Measurements from ENCODE around the gene DNHD1. TPM values are rescaled to one million over a fixed set of nuclear protein-coding genes. Genes with fewer than 3 reads are reported as not detected.

Gene DNHD1
- total RNA-seq, 2 donors from 2014 or later = 11.5 to 31.4 TPM

GRCh38 chr11:6468712-6469495 is 28.2 kb upstream of the DNHD1 start:
- H3K27me3 ChIP-seq (replicated peaks; ENCODE audit: insufficient read depth) = no peaks in the 10 kb centered on the region
- no peaks in the 10 kb centered on the region for H3K36me3 ChIP-seq
- 33% methylated on average over 6 of the region's 6 CpGs for WGBS
- peaks cover 7% of the 10 kb centered on the region for H3K4me1 ChIP-seq (replicated peaks)
- peak; percentile 42 for DNase-seq (ENCODE audit: low spot score)
- intact Hi-C loops (cut with DNase I) = no loop called here
- TF ChIP-seq CTCF (IDR thresholded peaks at IDR 0.05) (no peak), POLR2A (IDR thresholded peaks at IDR 0.05) (peak; percentile 23), POLR2AphosphoS5 (IDR thresholded peaks at IDR 0.05) (peak; percentile 32)
- H3K27ac ChIP-seq = no peak overlapping the region
- no peaks in the 10 kb centered on the region for H3K9me3 ChIP-seq
- H3K4me3 ChIP-seq = no peak overlapping the region

GRCh38 chr11:6469599-6469998 is 27.5 kb upstream of the DNHD1 start:
- no peak for TF ChIP-seq CTCF (IDR thresholded peaks at IDR 0.05)
- no peak for TF ChIP-seq POLR2AphosphoS5 (IDR thresholded peaks at IDR 0.05)
- H3K4me1 ChIP-seq (replicated peaks) = peaks cover 7% of the 10 kb centered on the region
- no peak overlapping the region for H3K27ac ChIP-seq
- 97% methylated on average over 1 of the region's 1 CpG for WGBS
- no peaks in the 10 kb centered on the region for H3K9me3 ChIP-seq
- no peaks in the 10 kb centered on the region for H3K36me3 ChIP-seq
- no peak for DNase-seq (ENCODE audit: low spot score)
- intact Hi-C loops (cut with DNase I) = no loop called here
- no peaks in the 10 kb centered on the region for H3K27me3 ChIP-seq (replicated peaks; ENCODE audit: insufficient read depth)
- H3K4me3 ChIP-seq = no peak overlapping the region

GRCh38 chr11:6472934-6473333 is 24.1 kb upstream of the DNHD1 start:
- Histone ChIP-seq H3K27ac (peak overlapping the region; percentile 85 to 98), H3K27me3 (replicated peaks; ENCODE audit: insufficient read depth) (no peaks in the 10 kb centered on the region), H3K4me3 (peak overlapping the region; percentile 67 to 70), H3K4me1 (replicated peaks) (peaks cover 7% of the 10 kb centered on the region), H3K36me3 (peaks cover 0 to 5% of the 10 kb centered on the region in 2 donors), H3K9me3 (no peaks in the 10 kb centered on the region)
- TF ChIP-seq POLR2AphosphoS5 (IDR thresholded peaks at IDR 0.05) (no peak), POLR2A (IDR thresholded peaks at IDR 0.05) (no peak), CTCF (IDR thresholded peaks at IDR 0.05) (no peak)
- WGBS = 0% methylated on average over 1 of the region's 1 CpG
- DNase-seq (ENCODE audit: low spot score) = no peak
- intact Hi-C loops (cut with DNase I) = no loop called here

- Histone ChIP-seq H3K9me3 (no peaks in the 10 kb centered on the region), H3K27ac (peak within 1 kb of the TSS; percentile 98 to 99), H3K27me3 (replicated peaks; ENCODE audit: insufficient read depth) (no peaks in the 10 kb centered on the region), H3K4me1 (replicated peaks) (peaks cover 7% of the 10 kb centered on the region), H3K36me3 (peaks cover 0 to 5% of the 10 kb centered on the region in 2 donors), H3K4me3 (peak within 1 kb of the TSS; percentile 67 to 70)
- TF ChIP-seq POLR2A (IDR thresholded peaks at IDR 0.05) (peak; percentile 81), POLR2AphosphoS5 (IDR thresholded peaks at IDR 0.05) (peak; percentile 74), CTCF (IDR thresholded peaks at IDR 0.05) (peak in 2 of 4 experiments; percentile 22 to 30)
- WGBS = under 1% methylated on average over 82 of the region's 87 CpGs
- DNase-seq (ENCODE audit: low spot score) = peak; percentile 96
- intact Hi-C loops (cut with DNase I) = no loop called here
These were observed 23.3 kb upstream of the DNHD1 start, which contains the start of gene TRIM3 for GRCh38 chr11:6473451-6474412. TRIM3 (minus strand) TSS chr11:6473941; CDS start chr11:6465695, 8,246 bp downstream.

Measured in prostate gland (tissue), 2 donors.